ENCODE results near the gene STON2. TPM values are rescaled to one million over a fixed set of nuclear protein-coding genes. Genes with fewer than 3 reads are reported as not detected.

The STON2 gene
- total RNA-seq, 3 donors from 2014 or later (not counting 1 experiment from before 2014, with no cell fraction given) = 1.7 to 4.8 (median 3.8) TPM

DNA sequence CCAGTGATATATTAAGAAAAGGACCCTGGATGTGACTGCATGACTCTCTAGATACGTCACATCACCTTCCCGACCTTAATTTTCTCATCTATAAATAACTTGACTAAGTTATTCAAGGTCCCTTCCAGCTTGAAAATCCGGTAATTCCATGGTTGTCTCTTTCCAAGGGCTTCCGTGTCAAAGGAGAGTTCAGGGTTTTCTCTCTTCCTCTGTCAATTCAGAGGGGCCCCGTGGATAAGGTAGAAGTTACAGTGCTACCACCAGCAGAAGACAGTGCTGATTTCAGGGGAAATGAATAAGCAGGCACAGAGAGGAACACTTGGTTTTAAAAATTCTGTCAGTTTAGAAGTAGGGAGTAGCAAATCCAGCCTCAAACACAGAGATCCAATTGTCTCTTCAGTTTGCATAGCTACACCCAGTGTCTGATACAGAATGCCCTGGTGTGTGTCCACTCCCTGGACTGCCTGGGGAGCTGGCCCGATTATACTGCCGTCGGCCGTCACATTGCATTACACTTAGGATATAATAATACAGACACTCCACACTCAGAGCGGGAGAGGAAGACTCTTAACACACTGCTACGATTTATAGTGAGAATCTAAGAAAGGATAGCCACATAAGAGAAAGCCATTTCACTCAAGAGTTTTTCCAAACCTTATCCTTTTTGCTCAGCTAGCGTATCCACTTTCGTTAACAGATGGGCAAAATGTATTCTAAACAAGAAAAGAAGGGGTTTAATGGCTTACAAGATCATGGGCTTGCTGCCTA, 124.6 kb downstream of the STON2 start:
- TF ChIP-seq, protein P1, sequence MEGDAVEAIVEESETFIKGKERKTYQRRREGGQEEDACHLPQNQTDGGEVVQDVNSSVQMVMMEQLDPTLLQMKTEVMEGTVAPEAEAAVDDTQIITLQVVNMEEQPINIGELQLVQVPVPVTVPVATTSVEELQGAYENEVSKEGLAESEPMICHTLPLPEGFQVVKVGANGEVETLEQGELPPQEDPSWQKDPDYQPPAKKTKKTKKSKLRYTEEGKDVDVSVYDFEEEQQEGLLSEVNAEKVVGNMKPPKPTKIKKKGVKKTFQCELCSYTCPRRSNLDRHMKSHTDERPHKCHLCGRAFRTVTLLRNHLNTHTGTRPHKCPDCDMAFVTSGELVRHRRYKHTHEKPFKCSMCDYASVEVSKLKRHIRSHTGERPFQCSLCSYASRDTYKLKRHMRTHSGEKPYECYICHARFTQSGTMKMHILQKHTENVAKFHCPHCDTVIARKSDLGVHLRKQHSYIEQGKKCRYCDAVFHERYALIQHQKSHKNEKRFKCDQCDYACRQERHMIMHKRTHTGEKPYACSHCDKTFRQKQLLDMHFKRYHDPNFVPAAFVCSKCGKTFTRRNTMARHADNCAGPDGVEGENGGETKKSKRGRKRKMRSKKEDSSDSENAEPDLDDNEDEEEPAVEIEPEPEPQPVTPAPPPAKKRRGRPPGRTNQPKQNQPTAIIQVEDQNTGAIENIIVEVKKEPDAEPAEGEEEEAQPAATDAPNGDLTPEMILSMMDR (IDR thresholded peaks at IDR 0.05) = no peak
- Histone ChIP-seq H3K9me3 (ENCODE audit: control insufficient read depth, insufficient read depth, low read length) (no peaks in the 10 kb centered on the region), H3K27me3 (ENCODE audit: control insufficient read depth, insufficient read depth, low read length) (no peaks in the 10 kb centered on the region), H3K27ac (ENCODE audit: low read length) (no peak overlapping the region), H3K36me3 (ENCODE audit: control insufficient read depth, insufficient read depth, low read length) (no peaks in the 10 kb centered on the region), H3K4me1 (ENCODE audit: control insufficient read depth, insufficient read depth, low read length) (no peaks in the 10 kb centered on the region), H3K4me3 (ENCODE audit: low read length) (no peak overlapping the region)
- no peak for DNase-seq
- no peaks in the 10 kb centered on the region for H3K9me3 Mint-ChIP-seq
- peaks cover 0 to 10% of the 10 kb centered on the region in 2 donors for H3K27me3 Mint-ChIP-seq (ENCODE audit: low read depth in 2 of 2)
- H3K27ac Mint-ChIP-seq = no peak overlapping the region
- intact Hi-C loops (cut with micrococcal nuclease) = no loop called here
- H3K4me3 Mint-ChIP-seq = no peak overlapping the region
- no peaks in the 10 kb centered on the region for H3K36me3 Mint-ChIP-seq
- no peak for ATAC-seq
- H3K4me1 Mint-ChIP-seq = no peaks in the 10 kb centered on the region
- 82% methylated on average over 12 of the region's 13 CpGs for WGBS (ENCODE audit: insufficient coverage)

DNA sequence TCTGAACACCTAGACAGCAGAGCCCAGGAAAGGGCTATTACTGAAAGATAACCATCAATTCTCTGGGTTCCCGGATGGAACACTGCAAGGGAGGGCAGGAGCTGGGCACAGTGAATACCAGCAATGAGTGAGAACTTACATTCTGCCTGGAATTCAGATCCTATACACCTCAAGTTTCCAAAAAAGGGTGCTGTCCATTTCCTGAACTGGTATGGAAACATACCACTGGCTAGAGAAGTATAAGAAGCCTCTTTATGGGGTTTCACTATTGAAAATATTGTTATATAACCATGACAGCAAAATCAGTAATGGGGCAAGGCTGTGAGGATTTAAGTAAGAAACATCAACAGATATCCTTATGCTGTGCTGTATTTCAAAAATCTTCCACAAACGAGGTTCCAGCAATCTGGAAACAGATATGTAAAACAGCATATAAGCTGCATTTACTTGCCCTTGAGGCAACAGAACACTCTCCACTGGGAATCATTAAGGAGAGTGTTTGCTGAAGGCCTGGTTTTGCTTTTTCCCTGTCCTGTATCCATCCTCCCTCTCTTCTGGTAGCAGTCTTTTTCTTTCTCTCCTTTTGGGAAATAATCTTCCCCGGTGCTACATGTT, 126.1 kb downstream of the STON2 start:
- no peak overlapping the region for H3K27ac ChIP-seq (ENCODE audit: low read length)
- H3K27ac Mint-ChIP-seq = no peak overlapping the region

DNA sequence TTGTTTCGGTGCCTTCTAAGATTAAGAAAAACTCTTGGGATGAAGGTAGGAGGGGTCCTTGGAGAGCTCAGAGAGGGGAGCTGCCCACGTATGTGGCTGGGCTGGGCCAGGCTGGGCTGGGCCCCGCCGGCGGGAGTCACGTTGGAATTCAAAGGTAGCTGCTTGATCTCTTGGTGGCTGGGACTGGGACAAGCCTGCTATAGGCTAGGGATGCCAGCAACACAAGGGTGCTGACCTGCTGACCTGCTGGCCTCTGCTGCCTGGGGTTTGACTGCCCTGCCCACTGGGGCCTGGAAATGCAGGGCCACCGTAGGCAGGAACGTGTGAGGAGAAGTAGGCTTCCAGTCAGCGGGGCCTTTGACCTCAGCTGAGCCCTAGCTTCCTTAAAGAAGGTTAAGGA, 126.6 kb downstream of the STON2 start:
- DNase-seq = no peak
- TF ChIP-seq, protein P1 (IDR thresholded peaks at IDR 0.05) = no peak
- Histone ChIP-seq H3K4me1 (ENCODE audit: control insufficient read depth, insufficient read depth, low read length) (no peaks in the 10 kb centered on the region), H3K27ac (ENCODE audit: low read length) (no peak overlapping the region), H3K36me3 (ENCODE audit: control insufficient read depth, insufficient read depth, low read length) (no peaks in the 10 kb centered on the region), H3K9me3 (ENCODE audit: control insufficient read depth, insufficient read depth, low read length) (no peaks in the 10 kb centered on the region), H3K27me3 (ENCODE audit: control insufficient read depth, insufficient read depth, low read length) (no peaks in the 10 kb centered on the region), H3K4me3 (ENCODE audit: low read length) (no peak overlapping the region)
- WGBS (ENCODE audit: insufficient coverage) = 95% methylated on average over 9 of the region's 9 CpGs
- Mint-ChIP-seq H3K4me1 (no peaks in the 10 kb centered on the region), H3K36me3 (no peaks in the 10 kb centered on the region), H3K9me3 (no peaks in the 10 kb centered on the region), H3K4me3 (no peak overlapping the region), H3K27ac (no peak overlapping the region), H3K27me3 (ENCODE audit: low read depth in 2 of 2) (peaks cover 2 to 10% of the 10 kb centered on the region in 2 donors)
- intact Hi-C loops (cut with micrococcal nuclease) = no loop called here
- ATAC-seq = no peak

More for the DNA sequence above, 126.1 kb downstream of the STON2 start:
- H3K4me1 Mint-ChIP-seq = no peaks in the 10 kb centered on the region
- WGBS (ENCODE audit: insufficient coverage) = 78% methylated on average over 3 of the region's 3 CpGs
- H3K27me3 Mint-ChIP-seq (ENCODE audit: low read depth in 2 of 2) = peaks cover 2 to 10% of the 10 kb centered on the region in 2 donors
- intact Hi-C loops (cut with micrococcal nuclease) = no loop called here
- H3K4me3 Mint-ChIP-seq = no peak overlapping the region
- Histone ChIP-seq H3K27me3 (ENCODE audit: control insufficient read depth, insufficient read depth, low read length) (no peaks in the 10 kb centered on the region), H3K9me3 (ENCODE audit: control insufficient read depth, insufficient read depth, low read length) (no peaks in the 10 kb centered on the region), H3K36me3 (ENCODE audit: control insufficient read depth, insufficient read depth, low read length) (no peaks in the 10 kb centered on the region), H3K4me3 (ENCODE audit: low read length) (no peak overlapping the region), H3K4me1 (ENCODE audit: control insufficient read depth, insufficient read depth, low read length) (no peaks in the 10 kb centered on the region)
- TF ChIP-seq, protein P1 (IDR thresholded peaks at IDR 0.05) = no peak
- H3K36me3 Mint-ChIP-seq = no peaks in the 10 kb centered on the region
- no peaks in the 10 kb centered on the region for H3K9me3 Mint-ChIP-seq
- DNase-seq (no peak), ATAC-seq (no peak)
